ENCODE results near the gene LPP. TPM values are rescaled to one million over a fixed set of nuclear protein-coding genes. Genes with fewer than 3 reads are reported as not detected.

The LPP gene
- total RNA-seq, 1 experiment from 2014 or later: 120 TPM

- Histone ChIP-seq H3K9me3 (no peaks in the 10 kb centered on the region), H3K27me3 (replicated peaks; ENCODE audit: control insufficient read depth, insufficient read depth, low read length) (no peaks in the 10 kb centered on the region), H3K36me3 (ENCODE audit: control insufficient read depth, insufficient read depth, low read length) (no peaks in the 10 kb centered on the region; the same call in 1 of the 2 replicates), H3K4me1 (peaks cover 22% of the 10 kb centered on the region), H3K4me3 (ENCODE audit: low read depth, low read length) (no peak overlapping the region)
- no peak for TF ChIP-seq CTCF (IDR thresholded peaks at IDR 0.05; ENCODE audit: insufficient read depth in 1 of 2, low read depth in 1 of 2, low read length in 1 of 2, severe bottlenecking in 1 of 2, unreplicated experiment in 1 of 2)
- peaks cover 24% of the 10 kb centered on the region for H3K36me3 Mint-ChIP-seq (ENCODE audit: insufficient read depth, unreplicated experiment)
- H3K27me3 Mint-ChIP-seq (ENCODE audit: insufficient read depth, unreplicated experiment): no peaks in the 10 kb centered on the region
- intact Hi-C loops (cut with micrococcal nuclease; ENCODE audit: unreplicated experiment): no loop called here
- POLR2A ChIA-PET: no interaction called here
- no peak overlapping the region for H3K4me3 Mint-ChIP-seq (ENCODE audit: unreplicated experiment)
- CTCF ChIA-PET: no interaction called here
- no TSS peak for BruUV-seq (replicated peaks)
- H3K4me1 Mint-ChIP-seq (ENCODE audit: low read depth, unreplicated experiment): peaks cover 18% of the 10 kb centered on the region
- no peak overlapping the region for H3K27ac Mint-ChIP-seq (ENCODE audit: unreplicated experiment)
- no peak for DNase-seq
- H3K9me3 Mint-ChIP-seq (ENCODE audit: unreplicated experiment): no peaks in the 10 kb centered on the region
These were observed 238.1 kb downstream of the LPP start for GRCh38 chr3:188392076-188392475.

- no peaks in the 10 kb centered on the region for H3K27me3 ChIP-seq (replicated peaks; ENCODE audit: control insufficient read depth, insufficient read depth, low read length)
- peaks cover 20% of the 10 kb centered on the region for H3K4me1 ChIP-seq
- intact Hi-C loops (cut with micrococcal nuclease; ENCODE audit: unreplicated experiment): no loop called here
- no peaks in the 10 kb centered on the region for H3K27me3 Mint-ChIP-seq (ENCODE audit: insufficient read depth, unreplicated experiment)
- peaks cover 29% of the 10 kb centered on the region for H3K4me1 Mint-ChIP-seq (ENCODE audit: low read depth, unreplicated experiment)
- CTCF ChIA-PET: interaction anchor here (0.6 kb wide), 1 partner anchor 685 kb away, joined by 4 read pairs; no protein-coding TSS in a partner anchor
- H3K9me3 ChIP-seq: no peaks in the 10 kb centered on the region
- DNase-seq: no peak
- H3K9me3 Mint-ChIP-seq (ENCODE audit: unreplicated experiment): no peaks in the 10 kb centered on the region
- no peak overlapping the region for H3K4me3 Mint-ChIP-seq (ENCODE audit: unreplicated experiment)
- no peak overlapping the region for H3K27ac Mint-ChIP-seq (ENCODE audit: unreplicated experiment)
- H3K4me3 ChIP-seq (ENCODE audit: low read depth, low read length): no peak overlapping the region
- no TSS peak for BruUV-seq (replicated peaks)
- no peaks in the 10 kb centered on the region for H3K36me3 ChIP-seq (ENCODE audit: control insufficient read depth, insufficient read depth, low read length)
- peaks cover 28% of the 10 kb centered on the region for H3K36me3 Mint-ChIP-seq (ENCODE audit: insufficient read depth, unreplicated experiment)
- TF ChIP-seq CTCF (IDR thresholded peaks at IDR 0.05; ENCODE audit: insufficient read depth in 1 of 2, low read depth in 1 of 2, low read length in 1 of 2, severe bottlenecking in 1 of 2, unreplicated experiment in 1 of 2): no peak
- POLR2A ChIA-PET: no interaction called here
These were observed 240.7 kb downstream of the LPP start for GRCh38 chr3:188394623-188395022.

GRCh38 chr3:188396251-188396650 is 242.3 kb downstream of the LPP start:
- no TSS peak for BruUV-seq (replicated peaks)

More at GRCh38 chr3:188396251-188396650, 242.3 kb downstream of the LPP start:
- DNase-seq: no peak
- H3K4me3 ChIP-seq (ENCODE audit: low read depth, low read length): no peak overlapping the region
- no peaks in the 10 kb centered on the region for H3K9me3 ChIP-seq
- H3K9me3 Mint-ChIP-seq (ENCODE audit: unreplicated experiment): no peaks in the 10 kb centered on the region
- H3K27ac Mint-ChIP-seq (ENCODE audit: unreplicated experiment): no peak overlapping the region
- intact Hi-C loops (cut with micrococcal nuclease; ENCODE audit: unreplicated experiment): no loop called here
- CTCF ChIA-PET: no interaction called here
- H3K36me3 Mint-ChIP-seq (ENCODE audit: insufficient read depth, unreplicated experiment): peaks cover 23% of the 10 kb centered on the region
- no peaks in the 10 kb centered on the region for H3K27me3 ChIP-seq (replicated peaks; ENCODE audit: control insufficient read depth, insufficient read depth, low read length)
- no peaks in the 10 kb centered on the region for H3K27me3 Mint-ChIP-seq (ENCODE audit: insufficient read depth, unreplicated experiment)
- no peak overlapping the region for H3K4me3 Mint-ChIP-seq (ENCODE audit: unreplicated experiment)
- TF ChIP-seq CTCF (IDR thresholded peaks at IDR 0.05; ENCODE audit: insufficient read depth in 1 of 2, low read depth in 1 of 2, low read length in 1 of 2, severe bottlenecking in 1 of 2, unreplicated experiment in 1 of 2): no peak
- no peaks in the 10 kb centered on the region for H3K36me3 ChIP-seq (ENCODE audit: control insufficient read depth, insufficient read depth, low read length)
- POLR2A ChIA-PET: no interaction called here
- peaks cover 20% of the 10 kb centered on the region for H3K4me1 ChIP-seq
- H3K4me1 Mint-ChIP-seq (ENCODE audit: low read depth, unreplicated experiment): peaks cover 22% of the 10 kb centered on the region

All from Caco-2 (cell line).